HCT116 (cell line): ENCODE measurements around the gene UNC50.

Experiments
- CEBPB ChIP-seq: IDR thresholded peaks from 2 replicates; pipeline ENCODE4 v1.6.1; 2012; ENCODE audit warnings: low read depth
- CTCF ChIP-seq, 3 experiments: fragments of 200-600 bp in 1 of 3; sonication (generic) in 1 of 3; IDR thresholded peaks in 2 of 3; conservative IDR thresholded peaks in 1 of 3; 2 replicates each; pipeline ENCODE4 v1.5.1; 2012 to 2017; ENCODE audit warnings: low read depth in 2 of 3, low read length in 2 of 3, antibody characterized with exemption in 1 of 3, borderline replicate concordance in 1 of 3, control low read depth in 1 of 3, mild to moderate bottlenecking in 1 of 3, mixed read lengths in 1 of 3, mixed run types in 1 of 3, moderate library complexity in 1 of 3; ENCODE audit not compliant: insufficient read depth in 1 of 3
- POLR2A ChIP-seq: IDR thresholded peaks from 2 replicates; pipeline ENCODE4 v1.7.0; 2011; ENCODE audit warnings: borderline replicate concordance; ENCODE audit not compliant: insufficient read depth, insufficient read length; ENCODE audit errors: extremely low read depth
- REST ChIP-seq: IDR thresholded peaks from 2 replicates; pipeline ENCODE4 v1.6.1; 2012; ENCODE audit warnings: low read depth
- SIN3A ChIP-seq: IDR thresholded peaks from 2 replicates; pipeline ENCODE4 v1.6.1; 2012; ENCODE audit warnings: low read depth
- ZFX ChIP-seq: fragments of 450-650 bp; IDR thresholded peaks from 2 replicates; pipeline ENCODE4 v1.6.1; 2017
- TF ChIP-seq, protein P1 (sequence below): IDR thresholded peaks from 2 replicates; pipeline ENCODE4 v1.6.1; 2012

DNA sequence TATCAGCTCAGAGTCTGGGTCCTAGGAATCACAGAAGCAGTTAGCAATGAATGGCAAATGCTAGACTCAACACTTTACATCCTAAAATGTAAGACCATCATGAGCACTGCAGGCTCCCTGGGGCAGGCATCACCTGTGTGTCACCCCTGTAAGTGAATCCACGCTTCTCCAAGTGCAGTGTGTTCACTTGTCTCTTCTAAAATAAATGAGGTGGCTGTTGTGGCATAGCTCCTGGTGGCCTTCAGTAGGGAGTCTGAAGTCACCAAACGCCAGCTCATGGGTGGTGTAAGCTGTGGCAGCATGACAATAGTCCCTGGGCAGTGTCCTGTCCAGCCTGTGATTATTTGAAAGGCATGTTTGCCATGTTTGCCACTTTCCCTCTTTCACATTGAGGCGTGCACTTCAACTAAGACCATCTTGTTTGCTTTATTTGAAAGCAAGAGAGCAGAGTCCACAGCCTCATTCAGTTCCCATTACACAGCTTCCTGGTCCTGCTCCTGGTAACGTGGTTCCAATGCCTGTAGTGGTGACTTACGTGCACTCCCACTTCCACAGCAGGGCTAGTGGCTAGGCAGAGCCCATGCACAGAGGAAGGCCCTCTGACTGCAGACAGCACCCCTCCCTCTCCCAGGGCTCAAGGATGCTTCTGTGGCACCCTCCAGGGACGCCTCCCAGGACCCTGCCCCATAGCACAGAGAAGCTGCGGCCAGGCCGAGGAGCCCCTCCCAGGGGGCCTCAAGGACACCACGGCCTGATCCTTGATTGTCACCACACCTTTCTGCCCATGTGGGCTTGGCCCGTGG lies 24.4 kb upstream of the UNC50 start:
- TF ChIP-seq REST (no peak), CTCF (IDR thresholded peaks at IDR 0.05 in 2 of 3, conservative IDR thresholded peaks at IDR 0.05 in 1 of 3; ENCODE audit: borderline replicate concordance in 1 of 3, insufficient read depth in 1 of 3, low read depth in 2 of 3, low read length in 2 of 3) (no peak), ZFX (no peak), POLR2A (no peak), CEBPB (no peak), SIN3A (no peak)
- TF ChIP-seq, protein P1, sequence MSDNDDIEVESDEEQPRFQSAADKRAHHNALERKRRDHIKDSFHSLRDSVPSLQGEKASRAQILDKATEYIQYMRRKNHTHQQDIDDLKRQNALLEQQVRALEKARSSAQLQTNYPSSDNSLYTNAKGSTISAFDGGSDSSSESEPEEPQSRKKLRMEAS: no peak
